H9 (cell line): ENCODE results near the gene S100A4. TPM values are rescaled to one million over a fixed set of nuclear protein-coding genes. Genes with fewer than 3 reads are reported as not detected.
"Not testable (repeated sequence)": the region's sequence is repeated elsewhere in the genome, so short reads cannot be mapped to it uniquely, and the experiment has no call there.

Source experiments
- DNase-seq: peaks from one replicate; pipeline ENCODE4 v3.0.0-alpha.2; 2017
- H2AFZ ChIP-seq: one replicate; pipeline ENCODE4 v1.6.1; 2013; ENCODE audit warnings: mild to moderate bottlenecking, low read length, control low read depth, moderate library complexity
- H2AK5ac ChIP-seq: 2 replicates; pipeline ENCODE4 v1.6.1; 2013; ENCODE audit warnings: low read length, control low read depth, mixed read lengths; ENCODE audit not compliant: insufficient read length
- H2BK120ac ChIP-seq: one replicate; pipeline ENCODE4 v1.6.1; 2013; ENCODE audit warnings: low read depth, mild to moderate bottlenecking, low read length, control low read depth, inconsistent platforms; ENCODE audit not compliant: poor library complexity, severe bottlenecking
- H2BK12ac ChIP-seq: 2 replicates; pipeline ENCODE4 v1.6.1; 2013; ENCODE audit warnings: low read length, control low read depth, mixed read lengths, low read depth; ENCODE audit not compliant: insufficient read length
- H2BK15ac ChIP-seq: 2 replicates; pipeline ENCODE4 v1.6.1; 2013; ENCODE audit warnings: low read depth, low read length, control low read depth
- H2BK20ac ChIP-seq: one replicate; pipeline ENCODE4 v1.6.1; 2013; ENCODE audit warnings: low read depth, mild to moderate bottlenecking, low read length, control low read depth, inconsistent platforms; ENCODE audit not compliant: poor library complexity, severe bottlenecking
- H2BK5ac ChIP-seq: 2 replicates; pipeline ENCODE4 v1.6.1; 2013; ENCODE audit warnings: low read length, control low read depth, mixed read lengths; ENCODE audit not compliant: insufficient read length
- H3K14ac ChIP-seq: 2 replicates; pipeline ENCODE4 v1.6.1; 2013; ENCODE audit warnings: low read length, control low read depth; ENCODE audit not compliant: insufficient read depth
- H3K18ac ChIP-seq: 2 replicates; pipeline ENCODE4 v1.6.1; 2013; ENCODE audit warnings: low read depth, mild to moderate bottlenecking, mixed read lengths, low read length, control low read depth; ENCODE audit not compliant: insufficient read length
- H3K23ac ChIP-seq: 2 replicates; pipeline ENCODE4 v1.6.1; 2013; ENCODE audit warnings: low read length, control low read depth, mixed read lengths, low read depth; ENCODE audit not compliant: insufficient read length
- H3K23me2 ChIP-seq: 2 replicates; pipeline ENCODE4 v1.6.1; 2013; ENCODE audit warnings: low read depth, mild to moderate bottlenecking, mixed read lengths, low read length, control low read depth; ENCODE audit not compliant: insufficient read length, poor library complexity, severe bottlenecking
- H3K27ac ChIP-seq: 2 replicates; pipeline ENCODE4 v1.5.1; 2013; ENCODE audit warnings: low read length, control low read depth, mixed read lengths, low read depth; ENCODE audit not compliant: insufficient read length
- H3K27me3 ChIP-seq: 2 replicates; pipeline ENCODE4 v1.6.1; 2013; ENCODE audit warnings: low read length, control low read depth, inconsistent platforms; ENCODE audit not compliant: insufficient read depth
- H3K4ac ChIP-seq: 2 replicates; pipeline ENCODE4 v1.6.1; 2013; ENCODE audit warnings: low read depth, mild to moderate bottlenecking, control low read depth, inconsistent platforms, low read length, moderate library complexity
- H3K4me1 ChIP-seq: 2 replicates; pipeline ENCODE4 v1.6.1; 2013; ENCODE audit warnings: low read length, control low read depth, inconsistent platforms; ENCODE audit not compliant: insufficient read depth
- H3K4me2 ChIP-seq: 2 replicates; pipeline ENCODE4 v1.6.1; 2013; ENCODE audit warnings: low read length, control low read depth, mixed read lengths; ENCODE audit not compliant: insufficient read length, insufficient read depth
- H3K56ac ChIP-seq: 2 replicates; pipeline ENCODE4 v1.6.1; 2013; ENCODE audit warnings: low read depth, mild to moderate bottlenecking, mixed read lengths, low read length, control low read depth; ENCODE audit not compliant: insufficient read length
- H3K79me1 ChIP-seq: 2 replicates; pipeline ENCODE4 v1.6.1; 2013; ENCODE audit warnings: low read depth, mild to moderate bottlenecking, moderate library complexity, low read length, control low read depth, inconsistent platforms; ENCODE audit not compliant: insufficient read depth, poor library complexity, severe bottlenecking
- H3K79me2 ChIP-seq: 2 replicates; pipeline ENCODE4 v1.6.1; 2013; ENCODE audit warnings: low read length, control low read depth, inconsistent platforms; ENCODE audit not compliant: insufficient read depth
- H3K9ac ChIP-seq: 2 replicates; pipeline ENCODE4 v1.6.1; 2013; ENCODE audit warnings: low read length, control low read depth, mixed read lengths; ENCODE audit not compliant: insufficient read length; ENCODE audit errors: extremely low read depth
- H3K9me3 ChIP-seq: one replicate; pipeline ENCODE4 v1.6.1; 2013; ENCODE audit warnings: low read depth, low read length, inconsistent platforms; ENCODE audit not compliant: control insufficient read depth
- H3T11ph ChIP-seq: one replicate; pipeline ENCODE4 v1.6.1; 2013; ENCODE audit warnings: mild to moderate bottlenecking, low read length, control low read depth, inconsistent platforms
- H4K20me1 ChIP-seq: one replicate; pipeline ENCODE4 v1.6.1; 2013; ENCODE audit not compliant: control insufficient read depth, insufficient read length, insufficient read depth
- H4K5ac ChIP-seq: 2 replicates; pipeline ENCODE4 v1.6.1; 2013; ENCODE audit warnings: low read depth, mild to moderate bottlenecking, mixed read lengths, low read length, control low read depth; ENCODE audit not compliant: insufficient read length
- H4K8ac ChIP-seq: replicated peaks from 2 replicates; pipeline ENCODE4 v1.6.1; 2013; ENCODE audit warnings: low read length, control low read depth, mixed read lengths, low read depth; ENCODE audit not compliant: insufficient read length
- H4K91ac ChIP-seq: 2 replicates; pipeline ENCODE4 v1.6.1; 2013; ENCODE audit warnings: low read depth, mild to moderate bottlenecking, moderate library complexity, mixed read lengths, low read length, control low read depth; ENCODE audit not compliant: insufficient read length
- H3K27ac Mint-ChIP-seq, 3 experiments: 2 replicates in 2 of 3; 3 replicates in 1 of 3; pipeline ENCODE4 v1.8.0; 2020 to 2021; ENCODE audit warnings: mixed read lengths in 3 of 3, mild to moderate bottlenecking in 1 of 3, moderate library complexity in 1 of 3
- H3K27me3 Mint-ChIP-seq: 2 replicates; pipeline ENCODE4 v1.8.0; 2021; ENCODE audit warnings: low read depth, mild to moderate bottlenecking, moderate library complexity, mixed read lengths
- H3K36me3 Mint-ChIP-seq, 3 experiments: 2 replicates in 2 of 3; 3 replicates in 1 of 3; pipeline ENCODE4 v1.8.0; 2020 to 2021; ENCODE audit warnings: low read depth in 3 of 3, mixed read lengths in 3 of 3; ENCODE audit not compliant: insufficient read depth in 1 of 3
- H3K4me1 Mint-ChIP-seq, 2 experiments: 2 replicates each; pipeline ENCODE4 v1.8.0; 2020; ENCODE audit warnings: mixed read lengths in 2 of 2
- H3K4me3 Mint-ChIP-seq, 2 experiments: 2 replicates in 1 of 2; 3 replicates in 1 of 2; pipeline ENCODE4 v1.8.0; 2020 to 2021; ENCODE audit warnings: mild to moderate bottlenecking in 2 of 2, mixed read lengths in 2 of 2, moderate library complexity in 1 of 2
- H3K9me3 Mint-ChIP-seq, 2 experiments: 2 replicates in 1 of 2; 3 replicates in 1 of 2; pipeline ENCODE4 v1.8.0; 2020; ENCODE audit warnings: mild to moderate bottlenecking in 2 of 2, mixed read lengths in 2 of 2, moderate library complexity in 1 of 2
- WGBS: extraction: QIAGEN DNeasy Blood & Tissue Kit; methylation state at CpG from one replicate; pipeline ENCODE4 v1.1.7; 2013; ENCODE audit warnings: missing lambda C conversion rate, low lambda C conversion rate, mixed read lengths; ENCODE audit not compliant: insufficient read length; ENCODE audit errors: extremely low coverage; 5-methylcytosine and 5-hydroxymethylcytosine counted together
- total RNA-seq: library from RNA; stranded (reverse); gene quantifications from 2 replicates; pipeline ENCODE4 v1.2.1, GENCODE V29; 2021

S100A4 gene
- total RNA-seq, 1 experiment from 2014 or later: 9.0 TPM

DNA sequence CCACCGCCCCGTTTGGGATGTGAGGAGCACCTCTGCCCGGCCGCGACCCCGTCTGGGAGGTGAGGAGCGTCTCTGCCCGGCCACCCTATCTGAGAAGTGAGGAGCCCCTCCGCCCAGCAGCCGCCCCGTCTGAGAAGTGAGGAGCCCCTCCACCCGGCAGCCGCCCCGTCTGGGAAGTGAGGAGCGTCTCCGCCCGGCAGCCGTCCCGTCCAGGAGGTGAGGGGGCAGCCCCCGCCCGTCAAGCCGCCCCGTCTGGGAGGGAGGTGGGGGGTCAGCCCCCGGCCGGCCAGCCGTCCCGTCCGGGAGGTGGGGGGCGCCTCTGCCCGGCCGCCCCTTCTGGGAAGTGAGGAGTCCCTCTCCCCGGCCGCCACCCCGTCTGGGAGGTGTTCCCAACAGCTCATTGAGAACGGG, 29.5 kb upstream of the S100A4 start:
- not testable (repeated sequence) for H3K79me2 ChIP-seq, H3K14ac ChIP-seq, H2BK15ac ChIP-seq, H2BK12ac ChIP-seq, H2BK120ac ChIP-seq, H3K4me2 ChIP-seq, H3K79me1 ChIP-seq, H3K18ac ChIP-seq, H4K5ac ChIP-seq, H3T11ph ChIP-seq, H2AK5ac ChIP-seq, H2BK20ac ChIP-seq, H3K4me3 Mint-ChIP-seq, H3K27ac ChIP-seq, H3K23ac ChIP-seq, H4K91ac ChIP-seq, H3K27me3 ChIP-seq, H3K27ac Mint-ChIP-seq, H4K8ac ChIP-seq, H3K9ac ChIP-seq, H4K20me1 ChIP-seq, H3K36me3 Mint-ChIP-seq, H3K4ac ChIP-seq, DNase-seq, H3K27me3 Mint-ChIP-seq, H3K23me2 ChIP-seq, H2BK5ac ChIP-seq, H3K56ac ChIP-seq, H2AFZ ChIP-seq, H3K9me3 ChIP-seq, H3K4me1 ChIP-seq
- Mint-ChIP-seq H3K9me3 (peaks cover 12 to 15% of the 10 kb centered on the region in 2 experiments; a peak in 4 of 5 replicates), H3K4me1 (peaks cover 17 to 22% of the 10 kb centered on the region in 2 experiments)
- no CpG with 5 or more reads among the region's 35 CpGs for WGBS
